Ovary (tissue), 3 donors: Measurements from ENCODE around the gene TNFSF12.

Source experiments
- CTCF ChIP-seq, 3 donors: fragments of 450-650 bp in 2 of 3; fragments of 200-600 bp in 1 of 3; IDR thresholded peaks; one replicate each; pipeline versions ENCODE4 v1.5.1 to v1.8.0; 2016 to 2022; ENCODE audit warnings: antibody characterized with exemption in 3 of 3, mild to moderate bottlenecking in 1 of 3
- POLR2A ChIP-seq: fragments of 450-650 bp; IDR thresholded peaks from one replicate; pipeline ENCODE4 v1.6.1; 2017; ENCODE audit warnings: antibody characterized with exemption, mild to moderate bottlenecking, moderate library complexity
- donor health status: DM: no; HTN: no; CAD: no.

- TF ChIP-seq CTCF (IDR thresholded peaks at IDR 0.05) (no peak), POLR2A (no peak)
Observed at GRCh38 chr17:7549401-7550055, 670 bp downstream of the TNFSF12 start.
